Panc1 (cell line): Measurements from ENCODE around the gene CBX8. TPM values are rescaled to one million over a fixed set of nuclear protein-coding genes. Genes with fewer than 3 reads are reported as not detected.
"Not testable (repeated sequence)": the region's sequence is repeated elsewhere in the genome, so short reads cannot be mapped to it uniquely, and the experiment has no call there.

ENCODE experiments used
- ATAC-seq: fragments of 200-7000 bp; cut with Tn5 transposase; 2 replicates; pipeline ENCODE4 v1.9.1; 2020; ENCODE audit warnings: mild to moderate bottlenecking, moderate library complexity
- BruUV-seq: library from RNA; stranded (reverse); fragments of 400-500 nt; replicated peaks from 2 replicates; lab custom pipeline; 2021; lab: Mats Ljungman, UMichigan
- CTCF ChIA-PET: fragments of 300-600 bp; sonication (Branson Sonifier 250); formaldehyde crosslinking; loops from one replicate; lab custom pipeline; 2022; ENCODE audit warnings: antibody characterized with exemption; lab: Charles Lee
- POLR2A ChIA-PET: fragments of 300-600 bp; sonication (Branson Sonifier 250); formaldehyde crosslinking; loops from one replicate; lab custom pipeline; 2022; ENCODE audit warnings: antibody characterized with exemption; lab: Charles Lee
- DNase-seq: peaks from one replicate; pipeline ENCODE4 v3.0.0-alpha.2; 2010; ENCODE audit warnings: low read depth, low spot score
- H3K27ac ChIP-seq: 2 replicates; pipeline ENCODE4 v1.5.1; 2011; ENCODE audit warnings: mild to moderate bottlenecking, low read length, inconsistent platforms
- H3K27me3 ChIP-seq: fragments of 200-500 bp; sonication (Bioruptor generic); 2 replicates; pipeline ENCODE4 v1.6.0; 2014; ENCODE audit warnings: low read length, inconsistent platforms; ENCODE audit not compliant: control insufficient read depth, insufficient read depth
- H3K36me3 ChIP-seq: fragments of 200-500 bp; sonication (Bioruptor generic); 2 replicates; pipeline ENCODE4 v1.5.1; 2014; ENCODE audit warnings: inconsistent platforms, mild to moderate bottlenecking, low read length, moderate library complexity; ENCODE audit not compliant: control insufficient read depth, insufficient read depth
- H3K4me1 ChIP-seq: 2 replicates; pipeline ENCODE4 v1.5.1; 2011; ENCODE audit warnings: inconsistent platforms, mild to moderate bottlenecking, low read length, moderate library complexity; ENCODE audit not compliant: control insufficient read depth, insufficient read depth
- H3K4me3 ChIP-seq, 2 experiments: 2 replicates each; pipeline ENCODE4 v1.5.1; 2011 to 2012; ENCODE audit warnings: low read depth in 2 of 2, low read length in 2 of 2, mild to moderate bottlenecking in 2 of 2, inconsistent platforms in 1 of 2, moderate library complexity in 1 of 2
- H3K9me3 ChIP-seq: fragments of 200-500 bp; sonication (Bioruptor generic); 2 replicates; pipeline ENCODE4 v1.5.1; 2014; ENCODE audit warnings: low read depth, mild to moderate bottlenecking, inconsistent platforms, low read length, moderate library complexity; ENCODE audit not compliant: control insufficient read depth, insufficient read depth
- CTCF ChIP-seq: fragments of 450-650 bp; IDR thresholded peaks from 2 replicates; pipeline ENCODE4 v1.5.1; 2017; ENCODE audit warnings: mild to moderate bottlenecking
- POLR2AphosphoS5 ChIP-seq: IDR thresholded peaks from 2 replicates; pipeline ENCODE4 v1.6.1; 2012; ENCODE audit warnings: mild to moderate bottlenecking, low read depth, low read length, moderate library complexity
- REST ChIP-seq, 2 experiments: IDR thresholded peaks; 2 replicates each; pipeline ENCODE4 v1.6.1; 2011 to 2012; ENCODE audit warnings: low read depth in 2 of 2, control low read depth in 1 of 2, low read length in 1 of 2, mild to moderate bottlenecking in 1 of 2, moderate library complexity in 1 of 2; ENCODE audit not compliant: insufficient read depth in 1 of 2
- SIN3A ChIP-seq: IDR thresholded peaks from 2 replicates; pipeline ENCODE4 v1.6.1; 2012; ENCODE audit warnings: low read depth, mild to moderate bottlenecking, low read length, moderate library complexity, borderline replicate concordance; ENCODE audit not compliant: insufficient read depth
- TCF7L2 ChIP-seq: IDR thresholded peaks from 2 replicates; pipeline ENCODE4 v1.6.1; 2011; ENCODE audit warnings: mild to moderate bottlenecking, low read depth, low read length, inconsistent platforms
- in situ Hi-C: cut with HindIII; loops from 2 replicates; pipeline ENCODE4 v1.10.0; 2016; ENCODE audit warnings: low sequenced_read_pairs, low pct_unique_long_range_greater_than_20kb
- intact Hi-C: fragments of 100-400 bp; cut with micrococcal nuclease; formaldehyde crosslinking; loops from one replicate; pipeline ENCODE4 v1.10.0; 2022; ENCODE audit not compliant: unreplicated experiment
- total RNA-seq: library from RNA; stranded (reverse); gene quantifications from one replicate; pipeline ENCODE4 v1.2.1, GENCODE V29; 2021; ENCODE audit not compliant: unreplicated experiment

CBX8 gene
- total RNA-seq, 1 experiment from 2014 or later: 15.3 TPM

- Histone ChIP-seq H3K4me3 (no peak overlapping the region), H3K27ac (no peak overlapping the region), H3K4me1 (no peaks in the 10 kb centered on the region), H3K36me3 (no peaks in the 10 kb centered on the region), H3K9me3 (no peaks in the 10 kb centered on the region), H3K27me3 (no peaks in the 10 kb centered on the region)
- POLR2A ChIA-PET: no interaction called here
- intact Hi-C loops (no loop called here), in situ Hi-C loops (no loop called here)
- TF ChIP-seq POLR2AphosphoS5: no peak
- no peak for TF ChIP-seq SIN3A
- TF ChIP-seq CTCF: no peak
- no peak for TF ChIP-seq REST (IDR thresholded peaks at IDR 0.05; ENCODE audit: insufficient read depth in 1 of 2, low read depth in 2 of 2, low read length in 1 of 2)
- TF ChIP-seq TCF7L2: no peak
- ATAC-seq: no peak
- no peak for DNase-seq
- BruUV-seq: no TSS peak
- CTCF ChIA-PET: no interaction called here
Measured at GRCh38 chr17:79757140-79757745, 39.6 kb downstream of the CBX8 start.

GRCh38 chr17:79755591-79755990, 41.3 kb downstream of the CBX8 start:
- ATAC-seq (no peak), DNase-seq (no peak)
- Histone ChIP-seq H3K9me3 (no peaks in the 10 kb centered on the region), H3K4me1 (no peaks in the 10 kb centered on the region), H3K27me3 (no peaks in the 10 kb centered on the region), H3K36me3 (no peaks in the 10 kb centered on the region), H3K27ac (no peak overlapping the region), H3K4me3 (no peak overlapping the region)
- intact Hi-C loops (no loop called here), in situ Hi-C loops (no loop called here)
- CTCF ChIA-PET: no interaction called here
- no TSS peak for BruUV-seq
- TF ChIP-seq TCF7L2 (no peak), POLR2AphosphoS5 (no peak)
- POLR2A ChIA-PET: no interaction called here

DNA sequence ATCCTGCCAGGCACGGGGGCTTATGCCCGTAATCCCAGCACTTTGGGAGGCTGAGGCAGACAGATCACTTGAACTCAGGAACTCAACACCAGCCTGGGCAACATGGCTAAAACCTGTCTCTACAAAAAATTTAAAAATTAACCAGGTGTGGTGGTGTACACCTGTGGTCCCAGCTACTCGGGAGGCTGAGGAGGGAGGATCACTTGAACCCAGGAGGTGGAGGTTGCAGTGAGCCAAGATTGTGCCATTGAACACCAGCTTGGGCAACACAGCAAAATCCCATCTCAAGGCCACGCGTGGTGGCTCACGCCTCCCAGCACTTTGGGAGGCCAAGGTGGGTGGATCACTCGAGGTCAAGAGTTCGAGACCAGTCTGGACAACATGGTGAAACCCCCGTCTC, 42.0 kb downstream of the CBX8 start:
- H3K36me3 ChIP-seq, H3K9me3 ChIP-seq, ATAC-seq, intact Hi-C loops, H3K27me3 ChIP-seq, DNase-seq, H3K4me3 ChIP-seq, in situ Hi-C loops, BruUV-seq, H3K27ac ChIP-seq, CTCF ChIA-PET, H3K4me1 ChIP-seq: not testable (repeated sequence)
- POLR2A ChIA-PET: interaction anchor here (0.7 kb wide), 1 partner anchor 132 kb away, joined by 5 read pairs; no protein-coding TSS in a partner anchor
